CD4-positive, alpha-beta T cell treated with Interleukin-4 for 1 hour (primary cell): ENCODE results near the gene RACGAP1.

Source experiments
- DNase-seq, 2 donors: peaks; one replicate each; pipeline ENCODE4 v3.0.0-alpha.2; 2020 to 2022

The RACGAP1 gene

GRCh38 chr12:49967042-49967776 is 58.1 kb downstream of the RACGAP1 start:
- peak; percentile 87 to 89 for DNase-seq

DNA sequence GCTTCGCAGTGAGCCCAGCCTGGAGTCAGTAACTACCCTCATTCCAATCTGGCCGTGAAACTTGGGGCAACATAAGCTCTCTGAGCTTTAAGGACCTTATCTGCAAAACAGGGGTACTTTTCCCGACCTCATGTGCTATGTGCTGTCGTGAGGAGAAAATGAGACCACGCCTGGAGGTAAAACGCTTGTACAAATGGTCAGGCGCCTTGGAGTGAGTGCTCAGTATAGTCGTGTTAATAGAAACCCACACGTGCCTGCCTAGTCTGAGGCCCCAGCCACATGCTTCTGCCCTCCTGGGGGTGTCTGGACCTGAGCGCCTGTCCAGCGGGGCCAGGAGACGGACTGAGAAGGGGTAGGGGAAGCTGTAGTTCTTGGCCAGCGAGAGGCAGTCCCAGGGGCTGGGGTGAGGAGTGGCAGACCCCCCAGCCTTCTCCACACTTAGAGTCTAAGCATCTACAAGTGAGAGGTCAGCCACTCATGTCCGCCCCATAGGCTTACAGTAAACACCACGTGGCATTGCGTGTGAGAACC is 58.7 kb downstream of the RACGAP1 start:
- DNase-seq = no peak

GRCh38 chr12:49965836-49966235 is 59.5 kb downstream of the RACGAP1 start:
- DNase-seq = no peak

- DNase-seq = no peak
These were observed 60.3 kb downstream of the RACGAP1 start for GRCh38 chr12:49964849-49965624.

- no peak for DNase-seq
These were observed 61.1 kb downstream of the RACGAP1 start for GRCh38 chr12:49963976-49964815.

GRCh38 chr12:49962861-49963765 is 62.2 kb downstream of the RACGAP1 start:
- no peak for DNase-seq

DNA sequence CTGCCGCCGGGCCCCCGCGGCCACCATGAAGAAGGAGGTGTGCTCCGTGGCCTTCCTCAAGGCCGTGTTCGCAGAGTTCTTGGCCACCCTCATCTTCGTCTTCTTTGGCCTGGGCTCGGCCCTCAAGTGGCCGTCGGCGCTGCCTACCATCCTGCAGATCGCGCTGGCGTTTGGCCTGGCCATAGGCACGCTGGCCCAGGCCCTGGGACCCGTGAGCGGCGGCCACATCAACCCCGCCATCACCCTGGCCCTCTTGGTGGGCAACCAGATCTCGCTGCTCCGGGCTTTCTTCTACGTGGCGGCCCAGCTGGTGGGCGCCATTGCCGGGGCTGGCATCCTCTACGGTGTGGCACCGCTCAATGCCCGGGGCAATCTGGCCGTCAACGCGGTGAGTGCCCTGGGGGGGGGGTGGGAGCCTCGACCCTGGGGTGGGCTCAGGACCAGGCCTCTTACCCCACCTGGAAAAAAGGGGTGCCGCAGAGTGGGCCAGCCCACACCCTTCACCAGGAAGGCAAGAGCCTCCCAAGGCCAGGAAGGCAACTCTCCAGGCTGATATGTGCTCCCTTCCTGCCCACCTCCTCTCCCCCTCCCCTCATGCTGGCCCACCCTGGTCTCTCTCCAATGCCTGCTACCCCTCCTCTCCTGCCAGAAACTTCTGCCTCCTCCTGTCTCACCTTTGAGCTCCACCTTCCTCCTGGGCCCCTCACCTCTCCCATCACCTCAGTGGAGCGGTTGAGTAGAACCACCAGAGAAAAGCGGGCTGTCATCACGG is 63.1 kb downstream of the RACGAP1 start:
- no peak for DNase-seq

DNA sequence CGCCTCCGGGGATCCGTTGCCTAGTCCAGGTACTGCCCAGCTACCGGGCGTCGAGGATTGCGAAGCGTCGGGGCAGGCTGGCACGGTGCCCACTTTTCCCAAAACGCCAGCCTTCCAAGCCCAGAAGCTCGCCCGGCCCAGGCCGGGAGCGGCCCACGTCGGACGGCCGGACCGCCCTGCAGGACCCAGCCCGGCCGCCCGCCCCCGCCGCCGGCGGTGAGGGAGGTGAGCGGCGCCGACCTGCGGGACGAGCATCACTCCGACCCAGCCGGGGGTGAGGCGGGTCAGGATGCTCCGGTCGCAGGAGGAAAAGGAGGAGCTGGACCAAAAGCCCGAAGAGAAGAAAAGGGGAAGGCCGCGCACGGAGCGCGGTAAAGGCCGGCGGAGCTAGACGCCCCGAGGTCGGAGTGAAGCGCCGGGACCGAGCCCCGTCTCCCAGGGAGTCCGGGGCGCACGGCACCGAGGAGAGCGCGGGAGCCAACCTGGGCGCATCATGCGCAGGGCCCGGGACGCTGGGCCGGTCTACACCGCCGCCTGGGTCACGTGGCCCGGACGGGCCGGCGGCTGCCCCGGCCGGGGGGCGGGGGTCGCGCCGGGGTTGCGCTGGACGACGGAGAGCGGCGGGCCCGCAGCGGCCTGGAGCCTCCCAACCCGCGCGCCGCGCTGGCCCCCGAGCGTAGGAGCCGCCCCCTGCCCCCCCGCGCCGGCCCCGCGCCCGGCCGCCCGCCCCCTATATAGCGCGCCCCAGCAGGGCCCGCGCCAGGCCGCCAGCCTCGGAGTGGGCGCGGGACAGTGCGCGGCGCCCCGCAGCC is 64.0 kb downstream of the RACGAP1 start, which contains the start of gene AQP5:
AQP5 (plus strand) TSS at position 762 of the 812 bp plus-strand sequence. CDS start 146 bp downstream, outside the sequence.
- no peak for DNase-seq

- no peak for DNase-seq
These were observed 64.7 kb downstream of the RACGAP1 start for GRCh38 chr12:49960474-49961110.

DNA sequence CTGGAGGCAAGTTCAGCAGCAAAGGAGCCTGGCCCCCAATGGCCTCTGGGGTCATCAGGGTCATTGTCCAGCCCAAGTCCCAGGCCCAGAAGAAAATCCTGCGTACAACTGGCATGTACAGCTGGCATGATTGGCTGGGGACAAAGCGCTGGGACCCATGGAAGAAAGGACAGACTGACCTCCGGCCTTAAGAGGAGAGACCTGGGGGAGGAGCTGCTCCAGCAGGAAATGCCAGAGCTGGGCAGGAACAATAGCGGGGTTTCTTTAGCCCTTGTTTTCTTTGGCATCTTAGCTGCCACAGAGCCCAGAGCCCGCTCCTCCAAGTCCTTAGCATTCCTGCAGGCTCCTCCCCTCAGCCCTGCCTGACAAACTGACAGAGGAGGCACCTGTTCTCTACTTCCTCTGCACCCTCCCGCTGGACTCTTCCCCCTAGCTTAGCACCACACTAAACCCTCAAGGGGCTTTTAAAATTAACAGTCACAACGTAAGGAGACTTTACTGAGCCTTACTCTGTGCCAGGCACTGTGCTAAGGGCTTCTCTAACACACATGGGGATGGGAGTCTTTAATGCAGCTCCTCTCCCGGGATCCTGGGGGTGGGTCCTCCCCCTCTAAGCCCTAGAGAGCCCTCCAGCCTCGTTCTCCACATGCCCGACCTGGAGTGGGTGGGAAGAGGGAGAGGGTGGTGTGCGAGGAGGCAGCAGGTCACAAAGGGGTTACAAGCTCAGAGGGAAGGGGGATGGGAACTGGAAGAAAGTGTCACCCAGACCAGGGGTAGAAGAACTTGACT is 65.4 kb downstream of the RACGAP1 start:
- no peak for DNase-seq

DNA sequence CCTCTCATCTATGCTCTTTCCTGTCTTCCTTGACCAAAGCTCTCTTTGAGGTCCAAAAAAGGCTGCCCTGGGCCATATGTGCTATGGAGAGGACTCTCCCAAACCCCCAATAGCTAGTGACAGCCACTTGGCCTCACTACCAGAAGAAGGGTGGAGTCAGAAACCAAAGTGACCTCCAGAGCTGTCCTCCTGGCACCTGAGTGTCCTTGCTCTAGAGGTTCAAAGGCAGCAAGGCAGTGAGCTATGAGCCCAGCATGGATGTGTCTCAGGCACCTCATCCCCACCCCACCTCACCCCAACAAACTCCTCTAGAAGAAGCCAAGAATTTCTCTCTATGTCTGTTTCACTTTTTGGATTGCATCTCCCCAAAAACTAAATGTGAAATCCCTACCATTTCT is 67.7 kb downstream of the RACGAP1 start:
- DNase-seq = no peak

GRCh38 chr12:49956663-49957569 is 68.4 kb downstream of the RACGAP1 start:
- DNase-seq = no peak

GRCh38 chr12:49955899-49956662 is 69.2 kb downstream of the RACGAP1 start:
- DNase-seq = no peak

GRCh38 chr12:49954863-49955830 is 70.1 kb downstream of the RACGAP1 start:
- DNase-seq = no peak
